ENCODE data around the gene STX5.
"Not testable (repeated sequence)": the region's sequence is repeated elsewhere in the genome, so short reads cannot be mapped to it uniquely, and the experiment has no call there.

The STX5 gene

GRCh38 chr11:62788991-62789390, 42.9 kb downstream of the STX5 start:
- FAIRE-seq (no peak), DNase-seq (ENCODE audit: insufficient read length, low spot score) (no peak)

DNA sequence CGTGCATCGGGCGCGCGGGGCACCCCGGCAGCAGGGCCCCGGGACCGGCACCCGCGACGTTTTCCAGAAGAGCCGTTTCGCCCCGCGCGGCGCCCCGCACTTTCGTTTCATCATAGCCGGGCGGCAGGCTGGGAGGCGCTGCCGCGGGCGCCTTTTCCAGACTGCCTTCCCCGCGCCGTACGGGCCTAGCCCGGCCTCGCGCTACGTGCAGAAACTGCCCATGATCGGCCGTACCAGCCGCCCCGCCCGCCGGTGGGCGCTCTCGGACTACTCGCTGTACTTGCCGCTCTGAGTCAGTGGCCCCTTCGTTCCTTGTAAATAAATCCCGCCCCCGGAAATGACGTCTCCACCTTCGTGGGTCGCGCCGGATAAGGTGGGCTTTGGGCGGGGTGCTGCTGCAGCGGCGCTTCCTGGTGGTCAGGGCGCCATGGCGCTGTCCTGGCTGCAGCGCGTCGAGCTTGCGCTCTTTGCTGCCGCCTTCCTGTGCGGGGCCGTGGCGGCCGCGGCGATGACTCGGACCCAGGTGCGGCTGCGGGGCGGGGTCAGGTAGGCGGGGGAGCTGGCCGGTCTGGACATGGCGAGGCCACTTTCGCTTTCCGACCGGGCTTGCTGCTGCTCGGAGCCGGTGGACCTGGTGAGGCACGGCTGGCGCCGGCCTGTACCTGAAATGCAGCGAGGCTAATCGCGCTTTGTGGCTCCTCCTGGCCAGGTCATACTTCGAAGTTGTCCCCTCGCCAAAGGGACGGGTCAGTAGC, 44.7 kb downstream of the STX5 start, which contains the start of gene TMEM179B:
Gene TMEM179B (plus strand): TSS at position 398 of the 755 bp plus-strand sequence. CDS start 30 bp downstream, at position 428.
- FAIRE-seq = peak; percentile 96
- DNase-seq (ENCODE audit: insufficient read length, low spot score) = peak; percentile 93

DNA sequence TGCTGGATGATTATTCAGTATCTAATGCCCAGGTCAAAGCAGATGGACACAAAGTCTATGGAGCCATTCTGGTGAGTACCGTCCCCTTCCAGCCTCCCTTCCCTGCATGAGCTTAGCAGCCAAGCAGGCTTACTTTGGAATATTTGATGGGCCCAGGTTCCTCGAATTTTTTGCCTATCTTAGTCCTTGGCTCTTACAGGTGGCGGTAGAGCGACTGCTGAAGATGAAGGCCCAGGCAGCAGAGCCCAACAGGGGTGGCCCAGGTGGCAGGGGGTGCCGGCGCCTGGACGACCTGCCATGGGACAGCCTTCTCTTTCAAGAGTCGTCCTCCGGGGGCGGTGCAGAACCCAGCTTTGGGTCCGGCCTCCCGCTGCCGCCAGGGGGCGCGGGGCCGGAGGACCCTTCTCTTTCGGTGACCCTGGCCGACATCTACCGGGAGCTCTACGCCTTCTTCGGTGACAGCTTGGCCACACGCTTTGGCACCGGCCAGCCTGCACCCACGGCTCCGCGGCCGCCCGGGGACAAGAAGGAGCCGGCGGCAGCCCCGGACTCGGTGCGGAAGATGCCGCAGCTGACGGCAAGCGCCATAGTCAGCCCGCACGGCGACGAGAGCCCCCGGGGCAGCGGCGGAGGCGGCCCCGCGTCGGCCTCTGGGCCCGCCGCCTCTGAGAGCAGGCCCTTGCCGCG, 45.4 kb downstream of the STX5 start:
- DNase-seq (ENCODE audit: insufficient read length, low spot score) (peak; percentile 88), FAIRE-seq (peak; percentile 66)

DNA sequence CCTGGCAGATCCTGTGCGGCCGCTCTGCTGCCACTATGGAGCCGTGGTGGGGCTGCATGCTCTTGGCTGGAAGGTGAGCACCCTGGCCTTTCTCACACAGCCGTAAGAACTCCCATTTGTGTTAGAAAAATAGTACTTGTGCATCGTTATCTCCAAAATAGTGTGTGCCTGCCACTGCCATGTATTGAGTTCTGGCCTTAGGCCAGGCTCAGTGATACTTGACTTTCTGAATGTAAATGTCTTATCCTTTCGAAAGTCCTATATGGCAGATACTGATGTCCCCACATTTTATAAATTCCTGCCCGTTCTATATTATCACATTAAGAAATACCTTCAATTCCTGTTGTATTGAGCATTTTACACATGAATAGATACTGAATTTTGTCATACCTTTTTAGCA, 49.1 kb downstream of the STX5 start:
- no peak for FAIRE-seq
- no peak for DNase-seq (ENCODE audit: insufficient read length, low spot score)

- DNase-seq (ENCODE audit: insufficient read length, low spot score) (no peak), FAIRE-seq (no peak)
Measured at GRCh38 chr11:62778441-62778840, 53.4 kb downstream of the STX5 start.

DNA sequence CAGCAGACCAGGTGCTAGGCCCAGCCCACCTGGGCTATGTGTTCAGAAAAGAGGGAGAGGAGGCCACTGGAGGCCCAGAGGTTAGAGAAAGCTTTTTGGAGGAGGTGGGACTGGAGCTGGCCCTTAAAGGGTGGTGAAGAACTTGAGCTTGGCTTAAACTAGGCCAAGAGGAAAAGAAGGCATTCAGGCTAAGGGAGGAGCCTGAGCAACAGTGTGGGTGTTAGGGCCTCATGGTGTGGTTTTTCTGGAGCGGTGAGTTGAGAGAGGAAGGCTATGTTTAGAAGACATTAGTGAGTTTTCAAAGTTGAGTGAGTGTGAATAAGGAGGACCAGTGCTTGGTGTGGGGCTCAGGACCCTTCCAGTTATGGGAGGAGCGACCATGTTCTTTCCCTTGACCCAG, 54.5 kb downstream of the STX5 start:
- no peak for FAIRE-seq
- no peak for DNase-seq (ENCODE audit: insufficient read length, low spot score)

- FAIRE-seq = no peak
Measured at GRCh38 chr11:62775646-62776045, 56.2 kb downstream of the STX5 start.

GRCh38 chr11:62774407-62774806, 57.4 kb downstream of the STX5 start:
- FAIRE-seq (no peak), DNase-seq (ENCODE audit: insufficient read length, low spot score) (no peak)

More at GRCh38 chr11:62775646-62776045, 56.2 kb downstream of the STX5 start:
- DNase-seq (ENCODE audit: insufficient read length, low spot score) = no peak

DNA sequence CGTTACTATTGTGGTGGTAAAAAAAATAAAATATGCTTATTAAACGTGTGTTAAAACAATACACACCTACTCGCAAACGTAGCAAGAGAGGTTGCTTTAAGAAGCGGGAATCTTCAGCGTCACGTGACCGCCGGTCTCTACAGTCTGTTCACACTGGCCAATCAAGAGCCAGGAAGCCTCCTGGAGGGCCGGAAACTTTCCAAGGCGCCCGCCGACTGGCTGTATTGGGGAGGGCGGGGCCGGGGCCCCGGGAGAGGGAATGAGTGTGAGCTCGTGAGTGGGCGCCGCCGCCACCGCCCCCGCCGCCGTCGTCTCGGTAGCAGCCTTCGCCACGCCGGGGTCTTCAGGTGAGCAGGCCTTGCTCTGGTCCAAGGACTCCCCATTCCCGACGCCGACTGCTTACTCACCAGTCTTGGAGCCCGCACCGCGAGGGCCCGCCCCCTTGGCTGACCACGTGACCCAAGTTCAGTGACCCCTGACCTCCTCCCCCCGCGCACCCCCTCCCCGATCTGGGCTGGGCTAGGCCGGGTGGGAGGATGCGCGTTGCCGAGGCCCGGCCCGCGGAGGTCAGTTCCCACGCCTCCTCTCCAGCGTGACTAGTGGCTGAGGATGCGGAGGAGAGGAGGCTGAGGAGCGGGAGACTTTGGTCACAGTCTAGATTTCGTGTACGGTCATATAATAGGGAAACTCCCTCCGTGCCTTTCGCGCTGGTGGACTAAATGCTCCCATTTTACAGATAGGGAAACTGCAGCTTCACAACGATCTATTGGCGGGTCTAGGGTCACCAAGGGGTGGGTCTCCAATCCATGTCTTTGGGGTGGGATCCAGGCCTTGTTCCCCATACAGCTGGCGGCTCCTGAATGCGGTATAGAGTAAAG, 60.5 kb downstream of the STX5 start, which contains the start of gene TAF6L:
Gene TAF6L (plus strand): TSS at position 253 of the 878 bp plus-strand sequence. CDS start 4,388 bp downstream, outside the sequence.
- FAIRE-seq (peak; percentile 90), DNase-seq (ENCODE audit: insufficient read length, low spot score) (peak; percentile 82)

GRCh38 chr11:62770778-62771143, 61.1 kb downstream of the STX5 start:
- FAIRE-seq (no peak), DNase-seq (ENCODE audit: insufficient read length, low spot score) (peak; percentile 18)

- not testable (repeated sequence) for DNase-seq (ENCODE audit: insufficient read length, low spot score); FAIRE-seq
Measured at GRCh38 chr11:62760867-62761227, 71.0 kb downstream of the STX5 start.

DNA sequence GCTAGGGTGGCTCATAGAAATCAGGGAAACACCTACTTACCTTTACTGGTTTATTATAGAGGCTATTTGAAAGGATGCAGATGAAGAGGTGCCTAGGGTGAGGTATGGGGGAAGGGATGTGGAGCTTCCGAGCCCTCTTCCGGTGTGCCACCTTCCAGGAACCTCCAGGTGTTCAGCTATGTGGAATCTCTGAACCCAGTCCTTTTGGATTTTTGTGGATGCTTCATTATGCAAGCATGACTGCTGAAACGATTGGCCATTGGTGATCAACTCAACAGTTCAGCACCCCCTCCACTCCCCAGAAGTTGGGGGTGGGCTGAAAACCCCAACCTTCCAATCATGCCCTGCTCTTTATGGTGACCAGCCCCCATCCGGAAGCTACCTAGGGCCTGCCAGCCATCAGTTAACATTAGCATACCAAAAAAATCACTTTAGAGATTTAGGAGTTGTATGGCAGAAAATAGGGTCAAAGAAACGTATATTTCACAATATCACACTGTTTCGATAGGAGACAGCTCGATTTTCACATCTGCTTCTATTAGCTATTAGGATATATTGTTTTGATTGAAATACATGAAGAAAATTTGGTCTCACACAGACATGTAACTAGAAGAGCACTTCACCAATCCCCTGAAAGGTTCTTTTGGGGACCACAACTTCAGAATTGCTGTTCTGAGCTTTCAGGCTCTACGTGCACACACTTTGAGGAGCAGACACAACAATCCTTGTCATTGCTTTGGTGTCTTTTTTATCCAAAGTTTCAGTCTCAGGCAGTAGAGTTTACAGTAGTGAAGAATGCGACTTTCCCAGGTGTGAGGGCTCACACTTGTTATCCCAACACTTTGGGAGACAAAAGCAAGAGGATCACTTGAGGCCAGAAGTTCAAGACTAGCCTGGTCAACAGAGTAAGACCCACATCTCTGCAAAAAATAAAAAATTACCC, 73.7 kb downstream of the STX5 start:
- FAIRE-seq = no peak
- DNase-seq (ENCODE audit: insufficient read length, low spot score) = no peak
